Hepatocyte (in vitro differentiated cells): ENCODE measurements around the gene PPP2R1B.

Experiments used
- EZH2 ChIP-seq: fragments of 200-600 bp; sonication (generic); IDR thresholded peaks from 2 replicates; pipeline ENCODE4 v1.6.1; 2016; ENCODE audit warnings: antibody characterized with exemption, mild to moderate bottlenecking, borderline replicate concordance
- TF ChIP-seq, protein P1 (sequence below): fragments of 200-600 bp; sonication (generic); IDR thresholded peaks from 2 replicates; pipeline ENCODE4 v1.5.1; 2016; ENCODE audit warnings: antibody characterized with exemption, mild to moderate bottlenecking; ENCODE audit not compliant: poor library complexity

DNA sequence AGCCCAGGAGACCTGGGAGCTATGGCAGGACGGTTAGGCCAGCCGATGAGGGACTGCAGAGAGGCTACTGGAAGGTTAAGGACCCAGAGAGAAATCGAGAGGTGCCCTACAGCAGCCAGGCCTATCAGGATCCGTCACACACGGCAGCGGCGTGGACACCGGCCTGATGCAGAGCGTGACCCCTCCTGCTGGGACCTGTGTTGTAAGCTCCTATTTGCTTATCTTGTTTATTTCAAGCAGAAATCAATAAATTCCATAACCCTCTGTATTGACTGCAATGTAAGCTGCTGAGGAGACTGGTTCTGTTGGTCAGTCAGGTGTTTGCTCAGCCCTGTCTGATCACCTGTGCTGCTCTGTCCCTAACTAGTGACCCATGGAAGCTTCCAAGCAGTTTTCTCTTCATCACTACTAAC is 39.9 kb downstream of the PPP2R1B start:
- TF ChIP-seq, protein P1, sequence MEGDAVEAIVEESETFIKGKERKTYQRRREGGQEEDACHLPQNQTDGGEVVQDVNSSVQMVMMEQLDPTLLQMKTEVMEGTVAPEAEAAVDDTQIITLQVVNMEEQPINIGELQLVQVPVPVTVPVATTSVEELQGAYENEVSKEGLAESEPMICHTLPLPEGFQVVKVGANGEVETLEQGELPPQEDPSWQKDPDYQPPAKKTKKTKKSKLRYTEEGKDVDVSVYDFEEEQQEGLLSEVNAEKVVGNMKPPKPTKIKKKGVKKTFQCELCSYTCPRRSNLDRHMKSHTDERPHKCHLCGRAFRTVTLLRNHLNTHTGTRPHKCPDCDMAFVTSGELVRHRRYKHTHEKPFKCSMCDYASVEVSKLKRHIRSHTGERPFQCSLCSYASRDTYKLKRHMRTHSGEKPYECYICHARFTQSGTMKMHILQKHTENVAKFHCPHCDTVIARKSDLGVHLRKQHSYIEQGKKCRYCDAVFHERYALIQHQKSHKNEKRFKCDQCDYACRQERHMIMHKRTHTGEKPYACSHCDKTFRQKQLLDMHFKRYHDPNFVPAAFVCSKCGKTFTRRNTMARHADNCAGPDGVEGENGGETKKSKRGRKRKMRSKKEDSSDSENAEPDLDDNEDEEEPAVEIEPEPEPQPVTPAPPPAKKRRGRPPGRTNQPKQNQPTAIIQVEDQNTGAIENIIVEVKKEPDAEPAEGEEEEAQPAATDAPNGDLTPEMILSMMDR = no peak
- TF ChIP-seq EZH2 = no peak
